K562 (cell line): Measurements from ENCODE around the gene MYCBP. TPM values are rescaled to one million over a fixed set of nuclear protein-coding genes. Genes with fewer than 3 reads are reported as not detected.

ENCODE experiments used
- CCAR2 ChIP-seq: fragments of 200-400 bp; formaldehyde crosslinking; IDR thresholded peaks from 2 replicates; pipeline ENCODE4 v1.6.1; 2017; ENCODE audit warnings: mild to moderate bottlenecking, low read depth, low read length
- CCNT2 ChIP-seq: IDR thresholded peaks from 2 replicates; pipeline ENCODE4 v1.6.1; 2011; ENCODE audit warnings: borderline replicate concordance, low read depth, mild to moderate bottlenecking, moderate library complexity, mixed read lengths, low read length; ENCODE audit not compliant: insufficient read length; ENCODE audit errors: extremely low read depth
- NEUROD1 ChIP-seq: fragments of 150-350 bp; IDR thresholded peaks from 2 replicates; pipeline ENCODE4 v1.6.1; 2014; ENCODE audit warnings: borderline replicate concordance, low read length, low read depth; ENCODE audit not compliant: partially characterized antibody
- NKRF ChIP-seq: fragments of 450-650 bp; IDR thresholded peaks from 2 replicates; pipeline ENCODE4 v1.6.1; 2016; ENCODE audit warnings: borderline replicate concordance
- NR2C1 ChIP-seq, 2 experiments: fragments of 450-650 bp; IDR thresholded peaks; 2 replicates each; pipeline ENCODE4 v1.6.1; 2017; ENCODE audit warnings: mild to moderate bottlenecking in 2 of 2, antibody characterized with exemption in 1 of 2, inconsistent platforms in 1 of 2, missing compliant biosample characterization in 1 of 2, missing genetic modification characterization in 1 of 2
- PRDM10 ChIP-seq: fragments of 450-650 bp; IDR thresholded peaks from 2 replicates; pipeline ENCODE4 v1.6.1; 2018; ENCODE audit not compliant: partially characterized antibody
- RBBP5 ChIP-seq: fragments of 200-600 bp; sonication (generic); IDR thresholded peaks from 2 replicates; pipeline ENCODE4 v1.6.1; 2012; ENCODE audit warnings: borderline replicate concordance, mild to moderate bottlenecking, low read length, control low read depth, inconsistent platforms; ENCODE audit not compliant: insufficient read depth, poor library complexity, severe bottlenecking
- RBFOX2 ChIP-seq: fragments of 200-400 bp; formaldehyde crosslinking; IDR thresholded peaks from 2 replicates; pipeline ENCODE4 v1.6.1; 2017; ENCODE audit warnings: low read depth, mild to moderate bottlenecking, low read length, moderate library complexity
- SETDB1 ChIP-seq: IDR thresholded peaks from one replicate; pipeline ENCODE4 v1.6.1; 2012; ENCODE audit warnings: low read length, control low read depth, inconsistent platforms
- SRF ChIP-seq, 2 experiments: fragments of 250-450, 450-650 bp in 1 of 2; sonication (Bioruptor Pico) in 1 of 2; sonication (generic) in 1 of 2; formaldehyde crosslinking; IDR thresholded peaks; 2 replicates each; pipeline versions ENCODE4 v1.5.0 to v1.5.1; 2020 to 2022; ENCODE audit warnings: mild to moderate bottlenecking in 1 of 2, missing genetic modification reagents in 1 of 2
- ZNF316 ChIP-seq: fragments of 450-650 bp; IDR thresholded peaks from 2 replicates; pipeline ENCODE4 v1.6.1; 2016
- ZNF324 ChIP-seq: fragments of 250-450 bp; sonication (Bioruptor Pico); IDR thresholded peaks from 2 replicates; pipeline ENCODE4 v1.4.0; 2020; ENCODE audit warnings: mild to moderate bottlenecking
- ZNF707 ChIP-seq: fragments of 250-450 bp; sonication (Bioruptor Pico); conservative IDR thresholded peaks from 2 replicates; pipeline ENCODE4 v1.8.0; 2022; ENCODE audit warnings: inconsistent platforms, mild to moderate bottlenecking, moderate library complexity
- polyA plus RNA-seq, 8 experiments: library from polyadenylated mRNA; depleted of rRNA in 4 of 8; stranded (reverse) in 5 of 8; unstranded in 3 of 8; fragments of >200 nt; fragmentation: Nextera tagmentation in 2 of 8; fragmentation: Illumina TruSeq in 1 of 8; extraction: Ambion mirVana in 2 of 8; extraction: Trizol in 1 of 8; gene quantifications; 2 replicates each; pipeline versions ENCODE4 v1.2.1 to v1.2.3, GENCODE V29; 2011 to 2014; ENCODE audit warnings: inconsistent platforms in 1 of 8, missing spikeins in 1 of 8
- total RNA-seq, 7 experiments: library from RNA; depleted of rRNA in 6 of 7; stranded (reverse); fragments of >200 nt in 6 of 7; fragmentation: Illumina TruSeq in 2 of 7; extraction: Trizol in 2 of 7; gene quantifications; 2 replicates each; pipeline versions ENCODE4 v1.2.1 to v1.2.3, GENCODE V29; 2011 to 2021; ENCODE audit warnings: low replicate concordance in 1 of 7
- TF ChIP-seq, protein P1 (sequence below): IDR thresholded peaks from 2 replicates; pipeline ENCODE4 v1.6.1; 2011; ENCODE audit not compliant: insufficient read length; ENCODE audit errors: extremely low read depth
- TF ChIP-seq, protein P2 (sequence below): fragments of 250-450 bp; sonication (Bioruptor Pico); IDR thresholded peaks from 2 replicates; pipeline ENCODE4 v1.9.0; 2021; ENCODE audit warnings: mild to moderate bottlenecking, inconsistent platforms
- TF ChIP-seq, protein P3 (sequence below): sonication (generic); formaldehyde crosslinking; IDR thresholded peaks from 2 replicates; pipeline ENCODE4 v1.8.0; 2022; ENCODE audit warnings: missing genetic modification reagents, mild to moderate bottlenecking, moderate library complexity, borderline replicate concordance

Gene MYCBP
- total and polyA plus RNA-seq, 9 of the 15 experiments (the other 6 are each of a cell fraction or from before 2014, with no cell fraction given) = 32.3 to 253 (median 72.9) TPM

- TF ChIP-seq, protein P1, sequence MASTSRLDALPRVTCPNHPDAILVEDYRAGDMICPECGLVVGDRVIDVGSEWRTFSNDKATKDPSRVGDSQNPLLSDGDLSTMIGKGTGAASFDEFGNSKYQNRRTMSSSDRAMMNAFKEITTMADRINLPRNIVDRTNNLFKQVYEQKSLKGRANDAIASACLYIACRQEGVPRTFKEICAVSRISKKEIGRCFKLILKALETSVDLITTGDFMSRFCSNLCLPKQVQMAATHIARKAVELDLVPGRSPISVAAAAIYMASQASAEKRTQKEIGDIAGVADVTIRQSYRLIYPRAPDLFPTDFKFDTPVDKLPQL = no peak
- no peak for TF ChIP-seq ZNF324 (CRISPR knock-in tag)
- no peak for TF ChIP-seq SRF (CRISPR knock-in tag; IDR thresholded peaks at IDR 0.05)
- TF ChIP-seq PRDM10 = no peak
- TF ChIP-seq NKRF = peak; percentile 28; the same call in 1 of the 2 replicates
- TF ChIP-seq ZNF707 = no peak
- TF ChIP-seq, protein P2, sequence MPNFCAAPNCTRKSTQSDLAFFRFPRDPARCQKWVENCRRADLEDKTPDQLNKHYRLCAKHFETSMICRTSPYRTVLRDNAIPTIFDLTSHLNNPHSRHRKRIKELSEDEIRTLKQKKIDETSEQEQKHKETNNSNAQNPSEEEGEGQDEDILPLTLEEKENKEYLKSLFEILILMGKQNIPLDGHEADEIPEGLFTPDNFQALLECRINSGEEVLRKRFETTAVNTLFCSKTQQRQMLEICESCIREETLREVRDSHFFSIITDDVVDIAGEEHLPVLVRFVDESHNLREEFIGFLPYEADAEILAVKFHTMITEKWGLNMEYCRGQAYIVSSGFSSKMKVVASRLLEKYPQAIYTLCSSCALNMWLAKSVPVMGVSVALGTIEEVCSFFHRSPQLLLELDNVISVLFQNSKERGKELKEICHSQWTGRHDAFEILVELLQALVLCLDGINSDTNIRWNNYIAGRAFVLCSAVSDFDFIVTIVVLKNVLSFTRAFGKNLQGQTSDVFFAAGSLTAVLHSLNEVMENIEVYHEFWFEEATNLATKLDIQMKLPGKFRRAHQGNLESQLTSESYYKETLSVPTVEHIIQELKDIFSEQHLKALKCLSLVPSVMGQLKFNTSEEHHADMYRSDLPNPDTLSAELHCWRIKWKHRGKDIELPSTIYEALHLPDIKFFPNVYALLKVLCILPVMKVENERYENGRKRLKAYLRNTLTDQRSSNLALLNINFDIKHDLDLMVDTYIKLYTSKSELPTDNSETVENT = no peak
- no peak for TF ChIP-seq RBFOX2
- TF ChIP-seq RBBP5 = peak; percentile 77
- no peak for TF ChIP-seq ZNF316
- TF ChIP-seq CCNT2 = no peak
- no peak for TF ChIP-seq CCAR2
- TF ChIP-seq SETDB1 = no peak
- no peak for TF ChIP-seq NR2C1 (IDR thresholded peaks at IDR 0.05)
- TF ChIP-seq NR2C1 (tag; IDR thresholded peaks at IDR 0.05) = no peak
- TF ChIP-seq, protein P3, sequence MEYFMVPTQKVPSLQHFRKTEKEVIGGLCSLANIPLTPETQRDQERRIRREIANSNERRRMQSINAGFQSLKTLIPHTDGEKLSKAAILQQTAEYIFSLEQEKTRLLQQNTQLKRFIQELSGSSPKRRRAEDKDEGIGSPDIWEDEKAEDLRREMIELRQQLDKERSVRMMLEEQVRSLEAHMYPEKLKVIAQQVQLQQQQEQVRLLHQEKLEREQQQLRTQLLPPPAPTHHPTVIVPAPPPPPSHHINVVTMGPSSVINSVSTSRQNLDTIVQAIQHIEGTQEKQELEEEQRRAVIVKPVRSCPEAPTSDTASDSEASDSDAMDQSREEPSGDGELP (CRISPR knock-in tag) = peak; percentile 55; the same call in 1 of the 2 replicates
- TF ChIP-seq NEUROD1 = peak; percentile 20
Measured at GRCh38 chr1:38858833-38859560, 14.2 kb downstream of the MYCBP start (continued).
